GM13977 (cell line): Measurements from ENCODE around the gene NOL6.

Source experiments
- DNase-seq: peaks from one replicate; pipeline ENCODE4 v3.0.0; 2012; ENCODE audit warnings: low spot score
- CTCF ChIP-seq: IDR thresholded peaks from 2 replicates; pipeline ENCODE4 v1.5.1; 2012; ENCODE audit warnings: mild to moderate bottlenecking, control low read depth; ENCODE audit not compliant: insufficient read depth; ENCODE audit errors: extremely low read depth, missing control alignments
- in situ Hi-C: fragments of 300-500 bp; cut with MboI; formaldehyde crosslinking; loops from one replicate; pipeline ENCODE4 v1.12.0; 2022; ENCODE audit warnings: low sequenced_read_pairs, low pct_unique_long_range_greater_than_20kb, mixed read lengths, inconsistent platforms; ENCODE audit not compliant: unreplicated experiment

Gene NOL6

DNA sequence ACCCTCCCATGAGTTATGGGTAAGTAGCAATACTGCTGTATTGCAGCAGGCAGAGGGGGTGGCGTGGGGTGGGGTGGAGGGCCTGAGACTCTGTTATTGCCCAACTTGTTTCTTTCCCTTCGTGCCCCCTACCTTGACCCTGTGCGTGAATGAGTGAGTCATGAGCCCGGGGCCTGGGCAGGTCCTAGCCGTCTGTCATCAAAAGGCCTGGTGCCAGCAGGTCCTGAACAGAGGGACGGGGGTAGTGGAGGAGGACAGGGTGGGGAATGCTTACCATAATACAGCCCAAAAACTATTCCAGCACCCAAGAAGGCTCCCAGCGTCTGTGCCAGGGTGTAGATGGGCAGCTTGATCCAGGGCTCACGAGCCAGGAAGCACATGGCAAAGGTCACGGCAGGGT lies 30.7 kb downstream of the NOL6 start:
- no peak for DNase-seq
- in situ Hi-C loops: no loop called here
- TF ChIP-seq CTCF: no peak

DNA sequence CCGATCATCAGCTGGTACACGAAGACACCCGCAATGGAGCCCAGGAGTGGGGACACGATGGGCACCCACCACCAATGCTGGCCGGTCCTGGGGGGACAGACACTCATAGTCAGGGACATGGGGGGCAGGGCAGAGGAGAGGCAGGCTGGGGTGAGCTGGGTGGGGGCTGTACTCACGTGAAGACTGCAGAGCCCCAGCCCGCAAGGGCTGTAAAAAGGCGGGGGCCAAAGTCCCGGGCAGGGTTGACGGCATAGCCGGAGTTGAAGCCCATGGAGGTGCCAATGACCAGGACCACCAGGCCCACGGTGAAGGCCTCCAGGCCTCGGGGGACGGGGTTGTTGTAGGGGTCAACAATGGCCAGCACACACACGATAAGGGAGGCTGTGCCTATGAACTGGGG lies 31.6 kb downstream of the NOL6 start:
- no peak for DNase-seq
- no peak for TF ChIP-seq CTCF
- in situ Hi-C loops: no loop called here

GRCh38 chr9:33440609-33441008 lies 33.1 kb downstream of the NOL6 start:
- in situ Hi-C loops: no loop called here
- no peak for TF ChIP-seq CTCF
- DNase-seq: no peak

- no peak for DNase-seq
- in situ Hi-C loops: no loop called here
- no peak for TF ChIP-seq CTCF
Measured at GRCh38 chr9:33440204-33440603, 33.5 kb downstream of the NOL6 start.

DNA sequence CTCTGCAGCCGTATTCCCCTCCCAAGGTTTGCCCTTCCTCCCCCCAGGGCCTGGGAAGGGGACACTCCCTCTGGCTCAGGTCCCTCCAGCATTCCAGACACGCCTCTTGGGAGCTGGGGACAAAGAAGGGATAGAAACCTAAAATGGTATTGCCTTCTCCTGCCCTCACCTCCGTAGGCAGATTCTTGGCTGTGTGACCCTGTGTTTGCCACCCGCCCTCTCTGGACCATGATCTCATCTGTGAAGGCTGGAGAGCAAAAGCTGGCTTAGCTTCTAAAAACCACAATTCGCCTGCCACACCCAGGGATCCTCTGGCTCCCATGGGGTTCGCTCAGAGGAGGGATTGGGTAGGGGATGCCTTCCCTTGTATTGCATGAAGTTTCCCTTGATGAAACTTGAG lies 34.0 kb downstream of the NOL6 start:
- no peak for DNase-seq
- in situ Hi-C loops: no loop called here
- TF ChIP-seq CTCF: no peak

DNA sequence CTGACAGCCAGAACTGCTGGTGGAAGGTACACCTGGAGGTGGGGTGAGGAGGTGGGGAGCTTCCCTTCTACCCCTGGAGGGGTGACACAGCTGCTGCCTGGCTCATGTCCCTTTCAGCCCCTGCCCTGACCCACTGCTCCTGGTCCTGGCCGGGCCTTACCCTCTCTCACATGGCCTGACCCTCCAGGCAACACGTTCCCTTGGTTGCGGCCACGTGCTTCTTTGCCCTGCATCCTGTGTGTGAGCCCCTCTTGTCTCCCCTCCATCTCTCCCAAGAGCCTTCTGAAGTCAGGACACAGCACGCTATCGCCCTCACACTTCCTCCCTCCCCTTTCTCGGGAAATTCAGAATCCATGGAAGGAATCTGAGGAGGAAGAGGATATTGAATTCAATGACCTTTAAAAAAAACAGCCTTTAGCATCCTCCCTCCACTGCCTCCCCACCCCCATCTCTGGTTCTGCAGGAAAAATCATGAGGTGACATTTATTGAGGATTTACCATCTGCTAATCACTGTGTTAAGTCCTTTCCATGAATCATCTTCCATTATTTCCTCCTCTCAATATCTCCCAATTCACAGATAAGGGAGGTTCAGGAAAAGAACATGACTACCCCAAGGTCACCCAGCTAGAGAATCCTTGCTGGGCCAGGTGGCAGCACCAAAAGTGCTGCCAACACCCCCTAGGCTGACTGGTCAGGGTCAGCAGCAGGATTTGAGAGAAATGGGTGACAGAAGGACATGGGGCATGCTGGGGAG lies 34.6 kb downstream of the NOL6 start:
- TF ChIP-seq CTCF: no peak
- in situ Hi-C loops: no loop called here
- no peak for DNase-seq

GRCh38 chr9:33437898-33438297 lies 35.8 kb downstream of the NOL6 start:
- no peak for TF ChIP-seq CTCF
- in situ Hi-C loops: no loop called here
- no peak for DNase-seq
